GM12878 (cell line): ENCODE results near the gene ASB6. TPM values are rescaled to one million over a fixed set of nuclear protein-coding genes. Genes with fewer than 3 reads are reported as not detected.

Experiments used
- ATAC-seq: fragments of 200-7000 bp; cut with Tn5 transposase; 3 replicates; pipeline ENCODE4 v1.9.1; 2020; ENCODE audit warnings: mild to moderate bottlenecking, moderate library complexity
- BruUV-seq: library from RNA; stranded (reverse); fragments of 400-500 nt; replicated peaks from 2 replicates; lab custom pipeline; 2021; lab: Mats Ljungman, UMichigan
- CTCF ChIA-PET: fragments of 300-600 bp; sonication (Branson Sonifier 250); formaldehyde crosslinking; extraction: SDS; loops from one replicate; lab custom pipeline; 2021; ENCODE audit warnings: inconsistent platforms; lab: Yijun Ruan, JAX
- POLR2A ChIA-PET: fragments of 350-600 bp; formaldehyde crosslinking; extraction: SDS; loops from one replicate; lab custom pipeline; 2021; ENCODE audit warnings: inconsistent platforms; lab: Charles Lee
- RAD21 ChIA-PET: fragments of 300-600 bp; sonication (Branson Sonifier 250); formaldehyde crosslinking; loops from one replicate; lab custom pipeline; 2023; ENCODE audit warnings: antibody characterized with exemption; ENCODE audit not compliant: unreplicated experiment; lab: Charles Lee
- SMC1A ChIA-PET: fragments of 300-600 bp; sonication (Branson Sonifier 250); formaldehyde crosslinking; loops from one replicate; lab custom pipeline; 2023; ENCODE audit not compliant: unreplicated experiment, uncharacterized antibody; lab: Charles Lee
- DNase-seq: peaks from one replicate; pipeline ENCODE4 v3.0.0-alpha.2; 2011; ENCODE audit warnings: low read depth, low spot score
- FAIRE-seq: peaks from 3 replicates; lab custom pipeline; 2011; peaks lifted over from hg19 to GRCh38; lab: Jason Lieb, UNC
- H2AFZ ChIP-seq: 2 replicates; pipeline ENCODE4 v1.6.0; 2011; ENCODE audit warnings: low read depth, low read length, control low read depth; ENCODE audit not compliant: control insufficient read depth
- H3K27ac ChIP-seq: 2 replicates; pipeline ENCODE4 v1.5.1; 2011; ENCODE audit warnings: control low read depth; ENCODE audit not compliant: control insufficient read depth, insufficient read depth
- H3K27me3 ChIP-seq, 2 experiments: replicated peaks in 1 of 2; 2 replicates each; pipeline versions ENCODE4 v1.6.0 to v1.6.1; 2011; ENCODE audit warnings: low read length in 1 of 2; ENCODE audit not compliant: control insufficient read depth in 2 of 2, insufficient read depth in 2 of 2
- H3K36me3 ChIP-seq, 2 experiments: 2 replicates each; pipeline ENCODE4 v1.5.1; 2011; ENCODE audit warnings: low read length in 1 of 2; ENCODE audit not compliant: control insufficient read depth in 2 of 2, insufficient read depth in 2 of 2
- H3K4me1 ChIP-seq: 2 replicates; pipeline ENCODE4 v1.6.1; 2011; ENCODE audit warnings: mild to moderate bottlenecking, low read length, moderate library complexity, mixed read lengths; ENCODE audit not compliant: control insufficient read depth, insufficient read depth
- H3K4me2 ChIP-seq: 2 replicates; pipeline ENCODE4 v1.6.0; 2011; ENCODE audit warnings: control low read depth; ENCODE audit not compliant: control insufficient read depth, insufficient read depth
- H3K4me3 ChIP-seq: fragments of 200-600 bp; sonication (generic); 2 replicates; pipeline ENCODE4 v1.5.1; 2016
- H3K79me2 ChIP-seq: 2 replicates; pipeline ENCODE4 v1.6.0; 2011; ENCODE audit warnings: low read length; ENCODE audit not compliant: control insufficient read depth, insufficient read depth
- H3K9ac ChIP-seq: 2 replicates; pipeline ENCODE4 v1.8.0; 2011; ENCODE audit warnings: low read length, control low read depth, mixed read lengths; ENCODE audit not compliant: control insufficient read depth, insufficient read depth
- H3K9me3 ChIP-seq: replicated peaks from 3 replicates; pipeline ENCODE4 v1.5.1; 2011; ENCODE audit warnings: mild to moderate bottlenecking, low read length; ENCODE audit not compliant: control insufficient read depth, insufficient read depth
- H4K20me1 ChIP-seq: 2 replicates; pipeline ENCODE4 v1.6.0; 2011; ENCODE audit not compliant: control insufficient read depth, insufficient read depth
- NFYB ChIP-seq: IDR thresholded peaks from 2 replicates; pipeline ENCODE4 v1.6.1; 2011; ENCODE audit warnings: low read depth, mild to moderate bottlenecking, low read length, improper control_type of control experiment, moderate library complexity; ENCODE audit not compliant: insufficient read depth
- RAD21 ChIP-seq: IDR thresholded peaks from 2 replicates; pipeline ENCODE4 v1.6.1; 2011; ENCODE audit warnings: mild to moderate bottlenecking, low read depth, low read length, moderate library complexity; ENCODE audit not compliant: insufficient read depth
- RFX5 ChIP-seq: IDR thresholded peaks from 2 replicates; pipeline ENCODE4 v1.6.1; 2011; ENCODE audit warnings: low read depth, low read length, improper control_type of control experiment
- SREBF1 ChIP-seq: IDR thresholded peaks from 2 replicates; pipeline ENCODE4 v1.6.1; 2012; ENCODE audit warnings: mild to moderate bottlenecking, low read length
- TCF3 ChIP-seq: IDR thresholded peaks from 2 replicates; pipeline ENCODE4 v1.6.1; 2012; ENCODE audit warnings: low read depth, mild to moderate bottlenecking, low read length, borderline replicate concordance; ENCODE audit not compliant: insufficient read depth
- WGBS: methylation state at CpG from one replicate; pipeline ENCODE4 v1.1.6; 2016; ENCODE audit warnings: low lambda C conversion rate; ENCODE audit not compliant: insufficient replicate concordance, insufficient coverage; ENCODE audit errors: missing lambda C conversion rate; 5-methylcytosine and 5-hydroxymethylcytosine counted together
- in situ Hi-C: fragments of 300-500 bp; cut with MboI; formaldehyde crosslinking; loops from 9 replicates; pipeline ENCODE4 v1.14.3; 2018; ENCODE audit warnings: mixed read lengths
- intact Hi-C: fragments of 100-400 bp; cut with micrococcal nuclease; formaldehyde crosslinking; loops from one replicate; pipeline ENCODE4 v1.14.2; 2022; ENCODE audit not compliant: unreplicated experiment
- polyA plus RNA-seq, 11 experiments: library from polyadenylated mRNA; depleted of rRNA in 4 of 11; unstranded in 6 of 11; stranded (reverse) in 5 of 11; fragments of >200 nt; fragmentation: Nextera tagmentation in 4 of 11; fragmentation: Illumina TruSeq in 1 of 11; extraction: Ambion mirVana in 4 of 11; extraction: Trizol in 1 of 11; gene quantifications; 1 replicate in 1 of 11; 2 replicates in 10 of 11; pipeline versions ENCODE4 v1.2.1 to v1.2.3, GENCODE V29; 2011 to 2016; ENCODE audit warnings: inconsistent platforms in 2 of 11, missing spikeins in 2 of 11, low read depth in 1 of 11
- total RNA-seq, 4 experiments: library from RNA; depleted of rRNA in 3 of 4; stranded (reverse); fragments of >200 nt in 3 of 4; fragmentation: Illumina TruSeq in 1 of 4; extraction: Trizol in 1 of 4; gene quantifications; 2 replicates each; pipeline versions ENCODE4 v1.2.1 to v1.2.3, GENCODE V29; 2013 to 2021

Gene ASB6
- total and polyA plus RNA-seq, 10 of the 15 experiments (the other 5 are each of a cell fraction or from before 2014, with no cell fraction given): 0.80 to 18.2 (median 9.9) TPM

DNA sequence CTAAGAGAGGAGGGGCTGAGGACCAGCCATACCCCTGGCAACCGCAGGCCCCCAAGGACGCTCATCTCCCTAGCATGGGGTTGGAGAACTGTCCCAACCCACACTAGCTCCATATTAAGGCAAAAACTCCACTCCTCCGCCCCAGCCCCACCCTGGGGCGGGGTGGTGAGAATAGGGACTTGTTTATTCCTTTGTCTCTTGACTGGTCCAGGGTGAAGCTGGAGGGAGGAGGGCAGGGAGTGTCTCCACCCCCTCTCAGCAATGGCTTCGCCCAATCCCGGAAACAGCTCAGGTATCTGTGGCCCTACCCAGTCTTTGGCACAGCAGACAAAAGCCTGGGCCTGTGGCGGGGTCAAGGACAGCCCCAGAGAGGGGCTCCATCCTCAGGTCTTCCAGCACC is 40.4 kb upstream of the ASB6 start:
- no peaks in the 10 kb centered on the region for H3K4me1 ChIP-seq
- FAIRE-seq: no peak
- CTCF ChIA-PET: no interaction called here

DNA sequence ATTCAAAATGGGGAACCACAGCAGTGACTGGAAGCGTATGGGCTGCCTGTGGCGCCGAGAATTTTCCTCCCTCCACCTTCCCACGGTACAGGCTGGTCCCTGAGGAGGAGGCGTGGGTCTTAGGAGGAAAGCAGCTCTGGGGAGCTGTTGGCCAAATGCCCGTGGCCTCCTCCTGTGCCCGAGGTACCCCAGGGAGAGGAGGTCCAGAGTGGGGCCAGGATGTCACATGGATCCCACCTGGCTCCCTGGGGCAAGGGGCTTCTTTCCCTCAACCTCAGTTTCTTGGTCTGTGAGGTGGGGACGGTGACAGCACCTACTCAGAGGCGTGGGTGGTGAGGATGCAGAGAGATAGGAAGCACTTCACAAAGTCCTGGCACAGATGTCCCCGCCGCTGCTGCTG is 40.0 kb upstream of the ASB6 start:
- TF ChIP-seq SREBF1: no peak
- Histone ChIP-seq H3K4me2 (no peak overlapping the region), H2AFZ (no peak overlapping the region), H3K27me3 (no peaks in the 10 kb centered on the region; a peak in 1 of 4 replicates), H4K20me1 (no peaks in the 10 kb centered on the region), H3K27ac (no peak overlapping the region), H3K4me1 (no peaks in the 10 kb centered on the region), H3K4me3 (no peak overlapping the region), H3K9ac (no peak overlapping the region), H3K36me3 (no peaks in the 10 kb centered on the region), H3K79me2 (no peaks in the 10 kb centered on the region), H3K9me3 (no peaks in the 10 kb centered on the region)
- no TSS peak for BruUV-seq
- intact Hi-C loops: no loop called here
- FAIRE-seq (no peak), ATAC-seq (no peak), DNase-seq (no peak)
- ChIA-PET CTCF (no interaction called here), SMC1A (no interaction called here), RAD21 (interaction anchor here (0.6 kb wide), 1 partner anchor 186 kb away, joined by 3 read pairs; no protein-coding TSS in a partner anchor), POLR2A (no interaction called here)
- in situ Hi-C loops: no loop called here
- 23% methylated on average over 11 of the region's 11 CpGs for WGBS

More for the DNA sequence above, 40.4 kb upstream of the ASB6 start:
- in situ Hi-C loops (no loop called here), intact Hi-C loops (no loop called here)
- no peak overlapping the region for H3K27ac ChIP-seq
- SMC1A ChIA-PET: no interaction called here
- RAD21 ChIA-PET: no interaction called here
- no TSS peak for BruUV-seq
- DNase-seq (no peak), ATAC-seq (no peak)
- H3K4me2 ChIP-seq: no peak overlapping the region
- no peaks in the 10 kb centered on the region for H3K36me3 ChIP-seq
- no peak overlapping the region for H2AFZ ChIP-seq
- H3K27me3 ChIP-seq: no peaks in the 10 kb centered on the region; a peak in 1 of 4 replicates
- 41% methylated on average over 7 of the region's 7 CpGs for WGBS
- POLR2A ChIA-PET: no interaction called here
- no peak overlapping the region for H3K9ac ChIP-seq
- H4K20me1 ChIP-seq: no peaks in the 10 kb centered on the region
- no peaks in the 10 kb centered on the region for H3K9me3 ChIP-seq
- no peak overlapping the region for H3K4me3 ChIP-seq
- H3K79me2 ChIP-seq: no peaks in the 10 kb centered on the region
- TF ChIP-seq RFX5: no peak
- TF ChIP-seq TCF3: no peak
- TF ChIP-seq NFYB: no peak
- TF ChIP-seq RAD21: no peak
- TF ChIP-seq, all 136 proteins: peak for 0
